ENCODE measurements around the gene PPFIBP1.
"Not testable (repeated sequence)": the region's sequence is repeated elsewhere in the genome, so short reads cannot be mapped to it uniquely, and the experiment has no call there.

PPFIBP1 gene

GRCh38 chr12:27631365-27631764 lies 107.4 kb downstream of the PPFIBP1 start:
- DNase-seq, result no peak

GRCh38 chr12:27631813-27632491 lies 107.9 kb downstream of the PPFIBP1 start:
- DNase-seq, result no peak

GRCh38 chr12:27635349-27635972 lies 111.5 kb downstream of the PPFIBP1 start:
- DNase-seq, result no peak

GRCh38 chr12:27636569-27636968 lies 112.6 kb downstream of the PPFIBP1 start:
- not testable (repeated sequence) for DNase-seq

- no peak for DNase-seq
Measured at GRCh38 chr12:27637524-27637923, 113.5 kb downstream of the PPFIBP1 start.

- DNase-seq, result no peak
Measured at GRCh38 chr12:27639265-27639664, 115.3 kb downstream of the PPFIBP1 start.

GRCh38 chr12:27640566-27641200 lies 116.7 kb downstream of the PPFIBP1 start:
- not testable (repeated sequence) for DNase-seq

- DNase-seq, result not testable (repeated sequence)
Measured at GRCh38 chr12:27642361-27642760, 118.4 kb downstream of the PPFIBP1 start.

- not testable (repeated sequence) for DNase-seq
Measured at GRCh38 chr12:27642892-27643291, 118.9 kb downstream of the PPFIBP1 start.

GRCh38 chr12:27644158-27644845 lies 120.3 kb downstream of the PPFIBP1 start:
- no peak for DNase-seq

- no peak for DNase-seq
Measured at GRCh38 chr12:27645671-27646070, 121.7 kb downstream of the PPFIBP1 start.

GRCh38 chr12:27646149-27646548 lies 122.1 kb downstream of the PPFIBP1 start:
- no peak for DNase-seq

- DNase-seq, result no peak
Measured at GRCh38 chr12:27650011-27650410, 126.0 kb downstream of the PPFIBP1 start.

GRCh38 chr12:27651201-27651600 lies 127.2 kb downstream of the PPFIBP1 start:
- no peak for DNase-seq

GRCh38 chr12:27652174-27652763 lies 128.3 kb downstream of the PPFIBP1 start:
- peak in 1 of 2 experiments; percentile 10 for DNase-seq

GRCh38 chr12:27653661-27654060 lies 129.7 kb downstream of the PPFIBP1 start:
- DNase-seq, result no peak

GRCh38 chr12:27655476-27655875 lies 131.5 kb downstream of the PPFIBP1 start:
- DNase-seq, result not testable (repeated sequence)

GRCh38 chr12:27657296-27657695 lies 133.3 kb downstream of the PPFIBP1 start:
- no peak for DNase-seq

GRCh38 chr12:27665704-27666103 lies 141.7 kb downstream of the PPFIBP1 start:
- no peak for DNase-seq

- DNase-seq, result no peak
Measured at GRCh38 chr12:27666510-27666909, 142.5 kb downstream of the PPFIBP1 start.

- DNase-seq, result peak in 1 of 2 experiments; percentile 3
Measured at GRCh38 chr12:27667540-27667939, 143.5 kb downstream of the PPFIBP1 start.

GRCh38 chr12:27672051-27672450 lies 148.0 kb downstream of the PPFIBP1 start:
- DNase-seq, result no peak

- DNase-seq, result no peak
Measured at GRCh38 chr12:27672643-27673042, 148.6 kb downstream of the PPFIBP1 start.
